ENCODE results near the gene MCCC1.
"Not testable (repeated sequence)": the region's sequence is repeated elsewhere in the genome, so short reads cannot be mapped to it uniquely, and the experiment has no call there.

Gene MCCC1

GRCh38 chr3:183108001-183108449 lies 8.7 kb upstream of the MCCC1 start:
- intact Hi-C loops (cut with DNase I) = no loop called here
- DNase-seq = no peak

GRCh38 chr3:183107372-183107771 lies 8.1 kb upstream of the MCCC1 start:
- DNase-seq; intact Hi-C loops (cut with DNase I): not testable (repeated sequence)

GRCh38 chr3:183106635-183107034 lies 7.3 kb upstream of the MCCC1 start:
- DNase-seq = peak in 3 of 42 donors; percentile 14 to 41 (median 27)
- intact Hi-C loops (cut with DNase I) = no loop called here

DNA sequence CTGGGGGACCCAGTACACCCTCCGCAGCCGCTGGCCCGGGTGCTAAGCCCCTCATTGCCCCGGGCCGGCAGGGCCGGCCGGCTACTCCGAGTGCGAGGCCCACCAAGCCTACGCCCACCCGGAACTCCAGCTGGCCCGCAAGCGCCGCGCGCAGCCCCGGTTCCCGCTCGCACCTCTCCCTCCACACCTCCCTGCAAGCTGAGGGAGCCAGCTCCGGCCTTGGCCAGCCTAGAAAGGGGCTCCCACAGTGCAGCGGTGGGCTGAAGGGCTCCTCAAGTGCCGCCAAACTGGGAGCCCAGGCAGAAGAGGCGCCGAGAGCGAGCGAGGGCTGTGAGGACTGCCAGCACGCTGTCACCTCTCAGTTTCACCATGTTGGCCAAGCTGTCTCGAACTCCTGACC lies 4.7 kb upstream of the MCCC1 start:
- intact Hi-C loops (cut with DNase I); DNase-seq: not testable (repeated sequence)

DNA sequence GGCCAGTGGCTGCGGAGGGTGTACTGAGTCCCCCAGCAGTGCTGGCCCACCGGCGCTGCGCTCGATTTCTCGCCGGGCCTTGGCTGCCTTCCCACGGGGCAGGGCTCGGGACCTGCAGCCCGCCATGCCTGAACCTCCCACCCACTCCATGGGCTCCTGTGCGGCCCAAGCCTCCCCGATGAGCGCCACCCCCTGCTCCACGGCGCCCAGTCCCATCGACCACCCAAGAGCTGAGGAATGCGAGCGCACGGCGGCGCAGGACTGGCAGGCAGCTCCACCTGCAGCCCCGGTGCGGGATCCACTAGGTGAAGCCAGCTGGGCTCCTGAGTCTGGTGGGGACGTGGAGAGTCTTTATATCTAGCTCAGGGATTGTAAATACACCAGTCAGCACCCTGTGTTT lies 1.7 kb upstream of the MCCC1 start:
- intact Hi-C loops (cut with DNase I); DNase-seq: not testable (repeated sequence)

GRCh38 chr3:183100376-183100775 lies 1.1 kb upstream of the MCCC1 start:
- intact Hi-C loops (cut with DNase I) = no loop called here
- no peak for DNase-seq

- intact Hi-C loops (cut with DNase I) = loop anchor here (5.0 to 10.0 kb wide), 2 partner anchors 115 to 308 kb away; partner anchors contain the start of genes ATP11B and DCUN1D1
These were observed 525 bp upstream of the MCCC1 start for GRCh38 chr3:183099838-183100204.

DNA sequence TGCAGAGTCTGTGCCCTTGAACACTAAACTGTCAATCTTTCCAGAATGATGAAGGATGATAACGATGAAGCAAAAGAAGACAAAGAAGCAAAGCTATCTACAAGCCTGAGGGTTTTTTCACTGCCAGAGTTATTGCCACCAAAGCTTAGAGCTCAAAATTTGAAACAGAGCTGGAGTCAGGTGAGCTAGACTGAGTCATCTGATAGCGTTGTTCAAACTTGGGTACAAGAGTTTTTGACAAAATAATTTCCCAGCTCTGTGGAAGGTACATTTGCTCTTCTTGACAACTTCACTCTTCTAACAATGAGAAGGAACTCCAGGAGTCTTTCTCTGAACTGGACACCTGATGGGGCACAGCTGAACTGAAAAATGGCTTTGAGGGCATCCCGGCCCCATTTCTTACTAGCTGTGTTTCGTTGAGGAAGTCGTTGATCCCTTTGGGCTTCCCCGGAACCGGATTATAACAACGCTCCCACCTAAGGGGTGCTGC lies 715 bp downstream of the MCCC1 start:
- peak in 11 of 42 donors; percentile 11 to 59 (median 36) for DNase-seq
- intact Hi-C loops (cut with DNase I) = loop anchor here (5.0 to 10.0 kb wide), 2 partner anchors 114 to 306 kb away; partner anchors contain the start of genes ATP11B and DCUN1D1

More at GRCh38 chr3:183099838-183100204, 525 bp upstream of the MCCC1 start:
- DNase-seq = no peak

GRCh38 chr3:183094711-183095110 lies 4.6 kb downstream of the MCCC1 start:
- intact Hi-C loops (cut with DNase I) = loop anchor here (5.0 to 10.0 kb wide), 2 partner anchors 110 to 302 kb away; partner anchors contain the start of genes ATP11B and DCUN1D1
- DNase-seq = no peak

GRCh38 chr3:183092256-183092655 lies 7.0 kb downstream of the MCCC1 start:
- intact Hi-C loops (cut with DNase I) = loop anchor here (10.0 kb wide), 1 partner anchor 107 kb away; the partner anchor contains the start of gene DCUN1D1
- DNase-seq = no peak

GRCh38 chr3:183087184-183087583 lies 12.1 kb downstream of the MCCC1 start:
- no peak for DNase-seq
- intact Hi-C loops (cut with DNase I) = no loop called here

GRCh38 chr3:183085634-183086390 lies 13.5 kb downstream of the MCCC1 start:
- intact Hi-C loops (cut with DNase I) = no loop called here
- DNase-seq = peak in 11 of 42 donors; percentile 6 to 62 (median 22)

DNA sequence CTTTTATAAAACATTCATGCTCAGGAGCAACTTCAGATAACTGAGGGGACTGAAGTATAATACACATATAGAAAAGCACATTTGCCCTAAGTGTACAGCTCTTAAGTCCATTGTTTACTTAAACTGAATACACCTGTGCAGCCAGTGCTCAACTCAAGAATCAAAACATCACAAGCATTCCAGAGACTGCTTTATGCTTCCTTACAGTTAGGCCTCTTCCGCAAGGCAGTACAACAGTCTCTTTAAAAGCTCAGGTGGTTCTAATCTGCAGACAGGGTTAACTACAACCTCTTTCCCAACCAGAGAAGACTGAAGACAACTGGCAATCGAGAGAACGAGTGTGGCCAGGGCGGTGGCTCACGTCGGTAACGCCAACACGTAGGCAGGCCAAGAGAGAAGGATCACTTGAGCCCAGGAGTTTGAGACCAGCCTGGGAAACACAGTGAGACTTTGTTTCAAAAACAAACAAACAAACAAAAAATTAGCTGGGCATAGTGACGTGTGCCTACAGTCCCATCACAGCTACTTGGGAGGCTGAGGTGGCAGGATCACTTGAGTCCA lies 16.9 kb downstream of the MCCC1 start:
- intact Hi-C loops (cut with DNase I) = no loop called here
- no peak for DNase-seq

DNA sequence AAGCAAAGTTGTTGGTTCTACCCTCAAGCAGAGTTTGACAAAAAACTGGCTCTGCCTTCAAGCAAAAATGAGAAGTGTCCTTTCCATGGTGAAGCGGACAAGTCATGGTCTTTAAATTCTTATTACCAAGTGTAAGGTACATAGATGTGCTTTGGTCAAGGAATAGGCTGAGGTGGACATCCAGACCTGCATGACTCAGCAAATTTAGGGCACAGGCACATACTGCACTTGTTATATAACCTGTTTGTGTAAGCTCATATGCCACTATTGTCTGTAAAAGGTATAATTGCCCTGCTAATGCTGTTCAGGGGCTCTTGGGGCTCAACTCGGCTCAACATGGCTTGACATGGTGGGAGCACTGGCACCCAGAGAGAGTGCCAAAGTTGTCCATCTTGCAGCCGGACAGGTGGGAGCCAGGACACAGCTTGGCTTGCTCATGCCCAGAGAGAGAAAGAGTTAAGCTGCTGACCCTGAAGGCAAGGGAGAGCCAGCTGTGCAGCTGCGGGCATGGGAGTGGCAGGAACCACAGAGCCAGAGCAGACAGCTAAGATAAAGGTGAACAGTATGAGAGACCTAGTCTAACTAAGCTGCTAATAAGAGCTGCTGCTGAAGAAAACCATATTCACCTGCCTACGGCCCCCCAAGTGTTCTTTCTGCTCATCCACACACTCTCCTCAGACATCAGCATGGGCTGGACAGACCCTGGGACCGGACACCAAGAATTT lies 17.7 kb downstream of the MCCC1 start:
- no peak for DNase-seq
- intact Hi-C loops (cut with DNase I) = no loop called here

DNA sequence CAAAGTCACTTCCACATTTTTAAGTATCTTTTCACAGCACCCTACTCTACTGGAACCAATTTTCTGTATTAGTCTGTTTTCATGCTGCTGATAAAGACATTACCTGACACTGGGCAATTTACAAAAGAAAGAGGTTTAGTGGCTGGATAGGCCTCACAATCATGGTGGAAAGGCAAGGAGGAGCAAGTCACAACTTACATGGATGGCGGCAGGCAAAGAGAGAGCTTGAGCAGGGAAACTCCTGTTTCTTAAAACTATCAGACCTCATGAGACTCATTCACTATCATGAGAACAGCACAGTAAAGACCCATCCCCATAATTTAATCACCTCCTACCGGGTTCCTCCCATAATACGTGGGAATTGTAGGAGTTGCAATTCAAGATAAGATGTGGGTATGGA lies 18.7 kb downstream of the MCCC1 start:
- DNase-seq = no peak
- intact Hi-C loops (cut with DNase I) = no loop called here

DNA sequence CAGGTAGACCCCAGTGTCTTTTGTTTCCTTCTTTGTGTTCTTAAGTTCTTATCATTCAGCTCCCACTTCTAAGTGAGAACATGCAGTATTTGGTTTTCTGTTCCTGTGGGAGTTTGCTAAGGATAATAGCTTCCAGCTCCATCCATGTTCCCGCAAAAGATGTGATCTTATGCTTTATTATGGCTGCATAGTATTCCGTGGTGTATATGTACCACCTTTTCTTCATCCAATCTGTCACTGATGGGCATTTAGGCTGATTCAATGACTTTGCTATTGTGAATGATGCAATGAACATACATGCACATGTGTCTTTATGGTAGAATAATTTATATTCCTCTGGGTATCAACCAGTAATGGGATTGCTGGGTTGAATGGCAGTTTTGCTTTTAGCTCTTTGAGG lies 24.4 kb downstream of the MCCC1 start:
- DNase-seq = no peak
- intact Hi-C loops (cut with DNase I) = no loop called here

DNA sequence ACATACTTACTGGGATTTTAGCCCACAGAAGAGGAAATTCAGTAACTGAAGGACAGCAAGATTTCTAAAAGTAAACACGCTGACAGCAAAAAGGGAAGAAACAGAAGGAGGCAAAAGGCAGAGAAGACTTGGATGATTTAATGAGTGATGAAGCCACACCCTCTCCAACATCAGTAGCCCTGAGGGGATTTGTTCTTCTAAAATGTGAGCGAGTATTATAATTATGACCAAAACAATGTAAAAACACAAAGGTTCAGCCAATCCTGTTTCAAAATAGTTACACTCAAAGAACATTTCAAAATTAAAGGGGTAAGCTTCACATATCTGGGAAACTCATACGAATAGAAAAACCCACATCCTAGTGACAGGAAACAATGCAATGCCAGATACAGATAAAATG lies 25.0 kb downstream of the MCCC1 start:
- no peak for DNase-seq
- intact Hi-C loops (cut with DNase I) = no loop called here

GRCh38 chr3:183073839-183074238 lies 25.5 kb downstream of the MCCC1 start:
- peak in 17 of 42 donors; percentile 7 to 60 (median 24) for DNase-seq
- intact Hi-C loops (cut with DNase I) = no loop called here

DNA sequence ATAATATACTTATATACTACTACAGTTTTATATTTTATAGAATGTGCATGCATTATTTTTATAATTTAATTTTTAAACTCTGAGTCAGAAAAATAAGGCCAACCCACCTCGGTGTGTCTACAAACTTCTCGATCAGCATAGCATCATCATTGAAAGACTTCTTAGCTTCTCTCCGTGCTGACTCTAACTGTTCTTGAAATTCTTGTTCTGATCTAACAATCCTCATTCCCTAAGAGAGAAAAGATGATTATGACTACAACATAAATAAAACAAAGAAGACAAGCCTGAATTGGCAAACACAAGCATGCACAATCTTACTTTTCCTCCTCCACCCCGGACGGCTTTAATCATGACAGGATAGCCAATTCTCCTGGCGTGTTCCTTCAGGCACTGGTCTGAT lies 28.4 kb downstream of the MCCC1 start:
- intact Hi-C loops (cut with DNase I) = no loop called here
- DNase-seq = no peak

GRCh38 chr3:183069086-183069485 lies 30.2 kb downstream of the MCCC1 start:
- intact Hi-C loops (cut with DNase I) = no loop called here
- no peak for DNase-seq

Measured in head of caudate nucleus (tissue), 42 donors.